GM19463 (cell line): ENCODE results near the gene ANKRD31.
"Not testable (repeated sequence)": the region's sequence is repeated elsewhere in the genome, so short reads cannot be mapped to it uniquely, and the experiment has no call there.

Experiments
- ATAC-seq: cut with Tn5 transposase; IDR thresholded peaks from one replicate; pipeline ENCODE4 v1.9.1; 2021; ENCODE audit warnings: mild to moderate bottlenecking, moderate library complexity; ENCODE audit not compliant: unreplicated experiment

Gene ANKRD31

GRCh38 chr5:75236322-75237316, at the start of gene ANKRD31:
TSS of gene ANKRD31 (minus strand) at chr5:75236878. CDS start at chr5:75236686, 192 bp downstream.
- peak; percentile 99 for ATAC-seq

GRCh38 chr5:75286211-75286773, 49.6 kb upstream of the ANKRD31 start:
- no peak for ATAC-seq

- no peak for ATAC-seq
These were observed 45.9 kb upstream of the ANKRD31 start for GRCh38 chr5:75282581-75282980.

- ATAC-seq: no peak
These were observed 45.2 kb upstream of the ANKRD31 start for GRCh38 chr5:75281716-75282465.

GRCh38 chr5:75279321-75279720, 42.6 kb upstream of the ANKRD31 start:
- no peak for ATAC-seq

GRCh38 chr5:75277463-75277862, 40.8 kb upstream of the ANKRD31 start:
- ATAC-seq: no peak

- ATAC-seq: no peak
These were observed 39.1 kb upstream of the ANKRD31 start for GRCh38 chr5:75275756-75276155.

GRCh38 chr5:75275147-75275546, 38.5 kb upstream of the ANKRD31 start:
- ATAC-seq: no peak

- no peak for ATAC-seq
These were observed 37.8 kb upstream of the ANKRD31 start for GRCh38 chr5:75274486-75274885.

- not testable (repeated sequence) for ATAC-seq
These were observed 33.9 kb upstream of the ANKRD31 start for GRCh38 chr5:75270605-75271004.

- no peak for ATAC-seq
These were observed 29.1 kb upstream of the ANKRD31 start for GRCh38 chr5:75265731-75266130.

- no peak for ATAC-seq
These were observed 25.6 kb upstream of the ANKRD31 start for GRCh38 chr5:75262271-75262670.

- no peak for ATAC-seq
These were observed 24.0 kb upstream of the ANKRD31 start for GRCh38 chr5:75260708-75261107.

GRCh38 chr5:75250452-75250851, 13.8 kb upstream of the ANKRD31 start:
- not testable (repeated sequence) for ATAC-seq

- no peak for ATAC-seq
These were observed 8.3 kb upstream of the ANKRD31 start for GRCh38 chr5:75245023-75245422.

- ATAC-seq: no peak
These were observed 6.8 kb upstream of the ANKRD31 start for GRCh38 chr5:75243510-75243909.

- ATAC-seq: no peak
These were observed 6.4 kb upstream of the ANKRD31 start for GRCh38 chr5:75243100-75243499.

- no peak for ATAC-seq
These were observed 5.4 kb upstream of the ANKRD31 start for GRCh38 chr5:75242067-75242466.

- no peak for ATAC-seq
These were observed 3.0 kb upstream of the ANKRD31 start for GRCh38 chr5:75239681-75240080.

- no peak for ATAC-seq
These were observed 967 bp downstream of the ANKRD31 start for GRCh38 chr5:75235711-75236110.

- no peak for ATAC-seq
These were observed 2.4 kb downstream of the ANKRD31 start for GRCh38 chr5:75234251-75234650.
